Measurements from ENCODE around the gene MAGI2.

DNA sequence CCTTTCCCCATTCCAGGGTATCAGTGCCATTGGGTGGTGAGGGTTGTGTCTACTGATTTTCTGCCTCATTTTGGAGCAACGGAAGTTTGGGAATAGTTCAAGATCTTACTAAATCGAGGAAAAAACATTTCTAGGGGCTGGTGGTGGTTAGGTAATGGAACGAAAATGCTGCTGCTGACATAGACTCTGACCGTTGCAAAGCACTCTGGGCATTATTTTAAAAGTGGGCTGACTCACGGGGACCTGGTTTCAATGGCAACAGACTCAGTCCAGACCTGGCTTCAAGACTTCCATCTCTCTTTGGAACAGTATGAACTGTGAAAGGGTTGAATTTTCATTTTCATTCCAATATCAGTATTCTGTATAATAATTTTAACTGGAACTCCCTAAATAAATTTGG lies 1370.9 kb downstream of the MAGI2 start:
- TF ChIP-seq, protein P1, sequence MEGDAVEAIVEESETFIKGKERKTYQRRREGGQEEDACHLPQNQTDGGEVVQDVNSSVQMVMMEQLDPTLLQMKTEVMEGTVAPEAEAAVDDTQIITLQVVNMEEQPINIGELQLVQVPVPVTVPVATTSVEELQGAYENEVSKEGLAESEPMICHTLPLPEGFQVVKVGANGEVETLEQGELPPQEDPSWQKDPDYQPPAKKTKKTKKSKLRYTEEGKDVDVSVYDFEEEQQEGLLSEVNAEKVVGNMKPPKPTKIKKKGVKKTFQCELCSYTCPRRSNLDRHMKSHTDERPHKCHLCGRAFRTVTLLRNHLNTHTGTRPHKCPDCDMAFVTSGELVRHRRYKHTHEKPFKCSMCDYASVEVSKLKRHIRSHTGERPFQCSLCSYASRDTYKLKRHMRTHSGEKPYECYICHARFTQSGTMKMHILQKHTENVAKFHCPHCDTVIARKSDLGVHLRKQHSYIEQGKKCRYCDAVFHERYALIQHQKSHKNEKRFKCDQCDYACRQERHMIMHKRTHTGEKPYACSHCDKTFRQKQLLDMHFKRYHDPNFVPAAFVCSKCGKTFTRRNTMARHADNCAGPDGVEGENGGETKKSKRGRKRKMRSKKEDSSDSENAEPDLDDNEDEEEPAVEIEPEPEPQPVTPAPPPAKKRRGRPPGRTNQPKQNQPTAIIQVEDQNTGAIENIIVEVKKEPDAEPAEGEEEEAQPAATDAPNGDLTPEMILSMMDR (IDR thresholded peaks at IDR 0.05; ENCODE audit: borderline replicate concordance, extremely low read depth, low read length, poor library complexity, severe bottlenecking), result no peak
- no peak for TF ChIP-seq EZH2 (IDR thresholded peaks at IDR 0.05; ENCODE audit: borderline replicate concordance, low read depth, low read length, severe bottlenecking)

Measured in DND-41 (cell line).